Stimulated activated CD8-positive, alpha-beta memory T cell treated with anti-CD3 and anti-CD28 coated beads, Interleukin-15, amount 100 ng/mL, for 1 hour (primary cell): ENCODE measurements around the gene TPSAB1.
"Not testable (repeated sequence)": the region's sequence is repeated elsewhere in the genome, so short reads cannot be mapped to it uniquely, and the experiment has no call there.

Experiments
- DNase-seq: peaks from one replicate; pipeline ENCODE4 v3.0.0-alpha.2; 2020; ENCODE audit warnings: low read depth

The TPSAB1 gene

GRCh38 chr16:1223355-1224214 is 16.9 kb upstream of the TPSAB1 start:
- no peak for DNase-seq

GRCh38 chr16:1224558-1224957 is 15.9 kb upstream of the TPSAB1 start:
- no peak for DNase-seq

- no peak for DNase-seq
Measured at GRCh38 chr16:1225051-1225451, 15.5 kb upstream of the TPSAB1 start, which contains the start of gene TPSG1. TPSG1 (minus strand) TSS chr16:1225268; CDS start chr16:1225252, 16 bp downstream.

GRCh38 chr16:1225728-1226311 is 14.7 kb upstream of the TPSAB1 start:
- DNase-seq = not testable (repeated sequence)

- DNase-seq = not testable (repeated sequence)
Measured at GRCh38 chr16:1226692-1227091, 13.8 kb upstream of the TPSAB1 start.

GRCh38 chr16:1228227-1228626 is 12.3 kb upstream of the TPSAB1 start:
- not testable (repeated sequence) for DNase-seq

- not testable (repeated sequence) for DNase-seq
Measured at GRCh38 chr16:1229476-1229875, 11.0 kb upstream of the TPSAB1 start.

- DNase-seq = not testable (repeated sequence)
Measured at GRCh38 chr16:1230084-1230470, 10.4 kb upstream of the TPSAB1 start, which contains the start of gene TPSB2. TPSB2 (minus strand) TSS chr16:1230184; CDS start chr16:1229951, 233 bp downstream.

- not testable (repeated sequence) for DNase-seq
Measured at GRCh38 chr16:1230471-1231212, 9.9 kb upstream of the TPSAB1 start.

GRCh38 chr16:1231301-1231700 is 9.2 kb upstream of the TPSAB1 start:
- not testable (repeated sequence) for DNase-seq

GRCh38 chr16:1232049-1232748 is 8.3 kb upstream of the TPSAB1 start:
- not testable (repeated sequence) for DNase-seq

GRCh38 chr16:1236659-1237058 is 3.8 kb upstream of the TPSAB1 start:
- not testable (repeated sequence) for DNase-seq

GRCh38 chr16:1237990-1238389 is 2.5 kb upstream of the TPSAB1 start:
- no peak for DNase-seq

- DNase-seq = not testable (repeated sequence)
Measured at GRCh38 chr16:1238909-1239308, 1.6 kb upstream of the TPSAB1 start.

- not testable (repeated sequence) for DNase-seq
Measured at GRCh38 chr16:1239575-1239974, 930 bp upstream of the TPSAB1 start.

- DNase-seq = not testable (repeated sequence)
Measured at GRCh38 chr16:1241081-1241480, 576 bp downstream of the TPSAB1 start.

- DNase-seq = not testable (repeated sequence)
Measured at GRCh38 chr16:1243363-1243762, 2.9 kb downstream of the TPSAB1 start.

- DNase-seq = not testable (repeated sequence)
Measured at GRCh38 chr16:1243907-1244850, 3.7 kb downstream of the TPSAB1 start.

GRCh38 chr16:1244881-1245280 is 4.4 kb downstream of the TPSAB1 start:
- no peak for DNase-seq

- DNase-seq = no peak
Measured at GRCh38 chr16:1245452-1246020, 5.0 kb downstream of the TPSAB1 start.
